GM12878 (cell line): ENCODE measurements around the gene ACOT12. TPM values are rescaled to one million over a fixed set of nuclear protein-coding genes. Genes with fewer than 3 reads are reported as not detected.

Experiments used
- ATAC-seq: fragments of 200-7000 bp; cut with Tn5 transposase; 3 replicates; pipeline ENCODE4 v1.9.1; 2020; ENCODE audit warnings: mild to moderate bottlenecking, moderate library complexity
- BruUV-seq: library from RNA; stranded (reverse); fragments of 400-500 nt; replicated peaks from 2 replicates; lab custom pipeline; 2021; lab: Mats Ljungman, UMichigan
- CTCF ChIA-PET: fragments of 300-600 bp; sonication (Branson Sonifier 250); formaldehyde crosslinking; extraction: SDS; loops from one replicate; lab custom pipeline; 2021; ENCODE audit warnings: inconsistent platforms; lab: Yijun Ruan, JAX
- POLR2A ChIA-PET: fragments of 350-600 bp; formaldehyde crosslinking; extraction: SDS; loops from one replicate; lab custom pipeline; 2021; ENCODE audit warnings: inconsistent platforms; lab: Charles Lee
- RAD21 ChIA-PET: fragments of 300-600 bp; sonication (Branson Sonifier 250); formaldehyde crosslinking; loops from one replicate; lab custom pipeline; 2023; ENCODE audit warnings: antibody characterized with exemption; ENCODE audit not compliant: unreplicated experiment; lab: Charles Lee
- SMC1A ChIA-PET: fragments of 300-600 bp; sonication (Branson Sonifier 250); formaldehyde crosslinking; loops from one replicate; lab custom pipeline; 2023; ENCODE audit not compliant: unreplicated experiment, uncharacterized antibody; lab: Charles Lee
- DNase-seq: peaks from one replicate; pipeline ENCODE4 v3.0.0-alpha.2; 2011; ENCODE audit warnings: low read depth, low spot score
- FAIRE-seq: peaks from 3 replicates; lab custom pipeline; 2011; peaks lifted over from hg19 to GRCh38; lab: Jason Lieb, UNC
- H2AFZ ChIP-seq: 2 replicates; pipeline ENCODE4 v1.6.0; 2011; ENCODE audit warnings: low read depth, low read length, control low read depth; ENCODE audit not compliant: control insufficient read depth
- H3K27ac ChIP-seq: 2 replicates; pipeline ENCODE4 v1.5.1; 2011; ENCODE audit warnings: control low read depth; ENCODE audit not compliant: control insufficient read depth, insufficient read depth
- H3K27me3 ChIP-seq, 2 experiments: replicated peaks in 1 of 2; 2 replicates each; pipeline versions ENCODE4 v1.6.0 to v1.6.1; 2011; ENCODE audit warnings: low read length in 1 of 2; ENCODE audit not compliant: control insufficient read depth in 2 of 2, insufficient read depth in 2 of 2
- H3K36me3 ChIP-seq, 2 experiments: 2 replicates each; pipeline ENCODE4 v1.5.1; 2011; ENCODE audit warnings: low read length in 1 of 2; ENCODE audit not compliant: control insufficient read depth in 2 of 2, insufficient read depth in 2 of 2
- H3K4me1 ChIP-seq: 2 replicates; pipeline ENCODE4 v1.6.1; 2011; ENCODE audit warnings: mild to moderate bottlenecking, low read length, moderate library complexity, mixed read lengths; ENCODE audit not compliant: control insufficient read depth, insufficient read depth
- H3K4me2 ChIP-seq: 2 replicates; pipeline ENCODE4 v1.6.0; 2011; ENCODE audit warnings: control low read depth; ENCODE audit not compliant: control insufficient read depth, insufficient read depth
- H3K4me3 ChIP-seq: fragments of 200-600 bp; sonication (generic); 2 replicates; pipeline ENCODE4 v1.5.1; 2016
- H3K79me2 ChIP-seq: 2 replicates; pipeline ENCODE4 v1.6.0; 2011; ENCODE audit warnings: low read length; ENCODE audit not compliant: control insufficient read depth, insufficient read depth
- H3K9ac ChIP-seq: 2 replicates; pipeline ENCODE4 v1.8.0; 2011; ENCODE audit warnings: low read length, control low read depth, mixed read lengths; ENCODE audit not compliant: control insufficient read depth, insufficient read depth
- H3K9me3 ChIP-seq: replicated peaks from 3 replicates; pipeline ENCODE4 v1.5.1; 2011; ENCODE audit warnings: mild to moderate bottlenecking, low read length; ENCODE audit not compliant: control insufficient read depth, insufficient read depth
- H4K20me1 ChIP-seq: 2 replicates; pipeline ENCODE4 v1.6.0; 2011; ENCODE audit not compliant: control insufficient read depth, insufficient read depth
- CBX3 ChIP-seq: fragments of 200-600 bp; sonication (generic); IDR thresholded peaks from 2 replicates; pipeline ENCODE4 v1.6.1; 2016; ENCODE audit warnings: low read depth, borderline replicate concordance
- FOXM1 ChIP-seq: IDR thresholded peaks from 2 replicates; pipeline ENCODE4 v1.6.1; 2012; ENCODE audit warnings: low read depth, mild to moderate bottlenecking, inconsistent platforms, low read length, moderate library complexity
- HDGF ChIP-seq: fragments of 450-650 bp; IDR thresholded peaks from 2 replicates; pipeline ENCODE4 v1.6.1; 2016; ENCODE audit warnings: antibody characterized with exemption
- IKZF1 ChIP-seq: fragments of 450-650 bp; conservative IDR thresholded peaks from 2 replicates; pipeline ENCODE4 v1.6.1; 2017; ENCODE audit warnings: antibody characterized with exemption, mild to moderate bottlenecking
- IRF4 ChIP-seq: IDR thresholded peaks from 2 replicates; pipeline ENCODE4 v1.6.1; 2011; ENCODE audit warnings: low read depth, low read length
- JUND ChIP-seq: IDR thresholded peaks from 2 replicates; pipeline ENCODE4 v1.6.1; 2012; ENCODE audit warnings: low read depth, mild to moderate bottlenecking, low read length, improper control_type of control experiment, moderate library complexity
- LARP7 ChIP-seq: fragments of 450-650 bp; IDR thresholded peaks from 2 replicates; pipeline ENCODE4 v1.6.1; 2017; ENCODE audit warnings: mild to moderate bottlenecking
- NFIC ChIP-seq: IDR thresholded peaks from 2 replicates; pipeline ENCODE4 v1.6.1; 2012; ENCODE audit warnings: low read depth, mild to moderate bottlenecking, inconsistent platforms, low read length, moderate library complexity
- NFXL1 ChIP-seq: fragments of 450-650 bp; IDR thresholded peaks from 2 replicates; pipeline ENCODE4 v1.6.1; 2017; ENCODE audit warnings: antibody characterized with exemption, mild to moderate bottlenecking, borderline replicate concordance
- NFYA ChIP-seq: IDR thresholded peaks from 2 replicates; pipeline ENCODE4 v1.6.1; 2011; ENCODE audit warnings: low read depth, mild to moderate bottlenecking, low read length, improper control_type of control experiment, borderline replicate concordance
- PAX5 ChIP-seq: IDR thresholded peaks from 2 replicates; pipeline ENCODE4 v1.6.1; 2011; ENCODE audit warnings: low read depth, low read length, borderline replicate concordance
- RUNX3 ChIP-seq: IDR thresholded peaks from 2 replicates; pipeline ENCODE4 v1.6.1; 2012; ENCODE audit warnings: low read length, inconsistent platforms
- SREBF2 ChIP-seq: IDR thresholded peaks from 2 replicates; pipeline ENCODE4 v1.6.1; 2012; ENCODE audit warnings: mild to moderate bottlenecking, low read length
- ZBED1 ChIP-seq: IDR thresholded peaks from 2 replicates; pipeline ENCODE4 v1.6.1; 2016; ENCODE audit warnings: borderline replicate concordance
- ZNF24 ChIP-seq: fragments of 450-650 bp; IDR thresholded peaks from 2 replicates; pipeline ENCODE4 v1.6.1; 2017; ENCODE audit warnings: antibody characterized with exemption, mild to moderate bottlenecking
- WGBS: methylation state at CpG from one replicate; pipeline ENCODE4 v1.1.6; 2016; ENCODE audit warnings: low lambda C conversion rate; ENCODE audit not compliant: insufficient replicate concordance, insufficient coverage; ENCODE audit errors: missing lambda C conversion rate; 5-methylcytosine and 5-hydroxymethylcytosine counted together
- in situ Hi-C: fragments of 300-500 bp; cut with MboI; formaldehyde crosslinking; loops from 9 replicates; pipeline ENCODE4 v1.14.3; 2018; ENCODE audit warnings: mixed read lengths
- intact Hi-C: fragments of 100-400 bp; cut with micrococcal nuclease; formaldehyde crosslinking; loops from one replicate; pipeline ENCODE4 v1.14.2; 2022; ENCODE audit not compliant: unreplicated experiment
- polyA plus RNA-seq, 11 experiments: library from polyadenylated mRNA; depleted of rRNA in 4 of 11; unstranded in 6 of 11; stranded (reverse) in 5 of 11; fragments of >200 nt; fragmentation: Nextera tagmentation in 4 of 11; fragmentation: Illumina TruSeq in 1 of 11; extraction: Ambion mirVana in 4 of 11; extraction: Trizol in 1 of 11; gene quantifications; 1 replicate in 1 of 11; 2 replicates in 10 of 11; pipeline versions ENCODE4 v1.2.1 to v1.2.3, GENCODE V29; 2011 to 2016; ENCODE audit warnings: inconsistent platforms in 2 of 11, missing spikeins in 2 of 11, low read depth in 1 of 11
- total RNA-seq, 4 experiments: library from RNA; depleted of rRNA in 3 of 4; stranded (reverse); fragments of >200 nt in 3 of 4; fragmentation: Illumina TruSeq in 1 of 4; extraction: Trizol in 1 of 4; gene quantifications; 2 replicates each; pipeline versions ENCODE4 v1.2.1 to v1.2.3, GENCODE V29; 2013 to 2021
- TF ChIP-seq, protein P1 (sequence below): IDR thresholded peaks from 2 replicates; pipeline ENCODE4 v1.6.1; 2012; ENCODE audit warnings: low read depth, low read length, improper control_type of control experiment
- TF ChIP-seq, protein P2 (sequence below): fragments of 450-650 bp; IDR thresholded peaks from 2 replicates; pipeline ENCODE4 v1.6.1; 2018; ENCODE audit warnings: mild to moderate bottlenecking, low read depth, moderate library complexity; ENCODE audit not compliant: partially characterized antibody
- TF ChIP-seq, protein P3 (sequence below): fragments of 450-650 bp; IDR thresholded peaks from 2 replicates; pipeline ENCODE4 v1.6.1; 2017; ENCODE audit warnings: low read depth, mild to moderate bottlenecking, moderate library complexity
- TF ChIP-seq, protein P4 (sequence below): IDR thresholded peaks from 2 replicates; pipeline ENCODE4 v1.6.1; 2012; ENCODE audit warnings: low read length, inconsistent platforms

Gene ACOT12
- total and polyA plus RNA-seq, 10 of the 15 experiments (the other 5 are each of a cell fraction or from before 2014, with no cell fraction given), result 0.08 TPM; not detected in 9

DNA sequence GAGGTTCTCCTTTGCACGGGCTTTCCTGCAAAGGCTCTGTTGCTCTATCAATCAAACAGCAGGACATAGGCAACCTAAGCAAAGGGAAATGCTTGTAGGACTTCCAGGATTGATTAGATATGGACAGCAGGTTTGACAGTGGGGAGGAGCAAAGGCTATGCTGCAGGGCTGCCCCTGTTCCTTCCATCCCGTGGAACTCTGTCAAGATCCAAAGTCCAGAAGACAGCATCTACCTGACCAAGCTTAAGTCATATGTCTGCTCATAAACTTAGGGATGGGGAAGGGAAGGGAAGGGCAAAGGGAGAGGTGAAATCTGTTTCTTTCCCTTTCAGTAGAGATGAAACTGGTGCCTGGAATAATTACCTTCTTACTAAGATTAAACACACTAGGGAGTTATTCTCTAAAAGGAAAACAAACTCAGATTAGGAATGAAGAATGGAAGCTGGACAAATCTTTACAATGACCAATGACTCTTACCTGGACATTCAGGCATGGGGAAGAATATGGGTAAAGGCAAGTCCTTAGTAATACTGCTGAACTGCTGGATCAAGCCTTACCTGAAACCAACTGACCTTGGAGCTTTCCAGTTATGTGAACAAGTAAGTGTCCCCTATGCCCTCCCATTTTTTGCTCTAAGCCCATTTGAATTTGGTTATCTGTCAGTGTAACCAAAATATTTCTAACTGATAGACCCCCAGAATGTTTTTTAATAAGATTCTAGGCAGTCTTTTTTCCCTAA, 8.4 kb upstream of the ACOT12 start:
- Histone ChIP-seq H3K79me2 (no peaks in the 10 kb centered on the region), H3K9ac (no peak overlapping the region), H3K4me2 (no peak overlapping the region), H3K4me3 (no peak overlapping the region), H2AFZ (no peak overlapping the region), H4K20me1 (no peaks in the 10 kb centered on the region), H3K27ac (no peak overlapping the region), H3K9me3 (no peaks in the 10 kb centered on the region), H3K36me3 (no peaks in the 10 kb centered on the region), H3K4me1 (no peaks in the 10 kb centered on the region), H3K27me3 (no peaks in the 10 kb centered on the region)
- ChIA-PET SMC1A (interaction anchor here (0.8 kb wide), 1 partner anchor 791 kb away, joined by 4 read pairs; no protein-coding TSS in a partner anchor), RAD21 (interaction anchor here (0.6 kb wide), 1 partner anchor 18 kb away, joined by 3 read pairs; no protein-coding TSS in a partner anchor), CTCF (no interaction called here), POLR2A (interaction anchor here (0.5 kb wide), 1 partner anchor 32 kb away, joined by 7 read pairs; no protein-coding TSS in a partner anchor)
- no peak for ATAC-seq
- intact Hi-C loops, result no loop called here
- FAIRE-seq, result no peak
- 59% methylated on average over 2 of the region's 2 CpGs for WGBS
- BruUV-seq, result no TSS peak
- in situ Hi-C loops, result no loop called here
- no peak for DNase-seq
- TF ChIP-seq PAX5 (no peak), LARP7 (no peak), RUNX3 (no peak), CBX3 (no peak), ZBED1 (no peak), NFIC (no peak), NFYA (no peak), JUND (no peak), HDGF (no peak), NFXL1 (no peak), ZNF24 (no peak), IKZF1 (no peak), IRF4 (no peak), FOXM1 (no peak), SREBF2 (no peak)
- TF ChIP-seq, protein P1, sequence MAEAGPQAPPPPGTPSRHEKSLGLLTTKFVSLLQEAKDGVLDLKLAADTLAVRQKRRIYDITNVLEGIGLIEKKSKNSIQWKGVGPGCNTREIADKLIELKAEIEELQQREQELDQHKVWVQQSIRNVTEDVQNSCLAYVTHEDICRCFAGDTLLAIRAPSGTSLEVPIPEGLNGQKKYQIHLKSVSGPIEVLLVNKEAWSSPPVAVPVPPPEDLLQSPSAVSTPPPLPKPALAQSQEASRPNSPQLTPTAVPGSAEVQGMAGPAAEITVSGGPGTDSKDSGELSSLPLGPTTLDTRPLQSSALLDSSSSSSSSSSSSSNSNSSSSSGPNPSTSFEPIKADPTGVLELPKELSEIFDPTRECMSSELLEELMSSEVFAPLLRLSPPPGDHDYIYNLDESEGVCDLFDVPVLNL, result no peak
- TF ChIP-seq, protein P2, sequence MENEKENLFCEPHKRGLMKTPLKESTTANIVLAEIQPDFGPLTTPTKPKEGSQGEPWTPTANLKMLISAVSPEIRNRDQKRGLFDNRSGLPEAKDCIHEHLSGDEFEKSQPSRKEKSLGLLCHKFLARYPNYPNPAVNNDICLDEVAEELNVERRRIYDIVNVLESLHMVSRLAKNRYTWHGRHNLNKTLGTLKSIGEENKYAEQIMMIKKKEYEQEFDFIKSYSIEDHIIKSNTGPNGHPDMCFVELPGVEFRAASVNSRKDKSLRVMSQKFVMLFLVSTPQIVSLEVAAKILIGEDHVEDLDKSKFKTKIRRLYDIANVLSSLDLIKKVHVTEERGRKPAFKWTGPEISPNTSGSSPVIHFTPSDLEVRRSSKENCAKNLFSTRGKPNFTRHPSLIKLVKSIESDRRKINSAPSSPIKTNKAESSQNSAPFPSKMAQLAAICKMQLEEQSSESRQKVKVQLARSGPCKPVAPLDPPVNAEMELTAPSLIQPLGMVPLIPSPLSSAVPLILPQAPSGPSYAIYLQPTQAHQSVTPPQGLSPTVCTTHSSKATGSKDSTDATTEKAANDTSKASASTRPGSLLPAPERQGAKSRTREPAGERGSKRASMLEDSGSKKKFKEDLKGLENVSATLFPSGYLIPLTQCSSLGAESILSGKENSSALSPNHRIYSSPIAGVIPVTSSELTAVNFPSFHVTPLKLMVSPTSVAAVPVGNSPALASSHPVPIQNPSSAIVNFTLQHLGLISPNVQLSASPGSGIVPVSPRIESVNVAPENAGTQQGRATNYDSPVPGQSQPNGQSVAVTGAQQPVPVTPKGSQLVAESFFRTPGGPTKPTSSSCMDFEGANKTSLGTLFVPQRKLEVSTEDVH, result no peak
- TF ChIP-seq, protein P3, sequence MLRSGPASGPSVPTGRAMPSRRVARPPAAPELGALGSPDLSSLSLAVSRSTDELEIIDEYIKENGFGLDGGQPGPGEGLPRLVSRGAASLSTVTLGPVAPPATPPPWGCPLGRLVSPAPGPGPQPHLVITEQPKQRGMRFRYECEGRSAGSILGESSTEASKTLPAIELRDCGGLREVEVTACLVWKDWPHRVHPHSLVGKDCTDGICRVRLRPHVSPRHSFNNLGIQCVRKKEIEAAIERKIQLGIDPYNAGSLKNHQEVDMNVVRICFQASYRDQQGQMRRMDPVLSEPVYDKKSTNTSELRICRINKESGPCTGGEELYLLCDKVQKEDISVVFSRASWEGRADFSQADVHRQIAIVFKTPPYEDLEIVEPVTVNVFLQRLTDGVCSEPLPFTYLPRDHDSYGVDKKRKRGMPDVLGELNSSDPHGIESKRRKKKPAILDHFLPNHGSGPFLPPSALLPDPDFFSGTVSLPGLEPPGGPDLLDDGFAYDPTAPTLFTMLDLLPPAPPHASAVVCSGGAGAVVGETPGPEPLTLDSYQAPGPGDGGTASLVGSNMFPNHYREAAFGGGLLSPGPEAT, result no peak
- TF ChIP-seq, protein P4, sequence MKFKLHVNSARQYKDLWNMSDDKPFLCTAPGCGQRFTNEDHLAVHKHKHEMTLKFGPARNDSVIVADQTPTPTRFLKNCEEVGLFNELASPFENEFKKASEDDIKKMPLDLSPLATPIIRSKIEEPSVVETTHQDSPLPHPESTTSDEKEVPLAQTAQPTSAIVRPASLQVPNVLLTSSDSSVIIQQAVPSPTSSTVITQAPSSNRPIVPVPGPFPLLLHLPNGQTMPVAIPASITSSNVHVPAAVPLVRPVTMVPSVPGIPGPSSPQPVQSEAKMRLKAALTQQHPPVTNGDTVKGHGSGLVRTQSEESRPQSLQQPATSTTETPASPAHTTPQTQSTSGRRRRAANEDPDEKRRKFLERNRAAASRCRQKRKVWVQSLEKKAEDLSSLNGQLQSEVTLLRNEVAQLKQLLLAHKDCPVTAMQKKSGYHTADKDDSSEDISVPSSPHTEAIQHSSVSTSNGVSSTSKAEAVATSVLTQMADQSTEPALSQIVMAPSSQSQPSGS, result no peak
